A549 (cell line): ENCODE measurements around the gene MAGI2. TPM values are rescaled to one million over a fixed set of nuclear protein-coding genes. Genes with fewer than 3 reads are reported as not detected.

Experiments
- ATAC-seq, 2 experiments: fragments of 200-7000 bp in 1 of 2; fragments of >200 bp in 1 of 2; cut with Nextera tagmentation in 1 of 2; cut with Tn5 transposase in 1 of 2; 3 replicates each; pipeline versions ENCODE4 v1.8.0 to v1.9.1; 2018 to 2020; ENCODE audit warnings: mild to moderate bottlenecking in 1 of 2, moderate library complexity in 1 of 2
- CTCF ChIA-PET: fragments of 300-600 bp; sonication (Branson Sonifier 250); formaldehyde crosslinking; extraction: SDS; loops from one replicate; lab custom pipeline; 2021; ENCODE audit warnings: antibody characterized with exemption, inconsistent platforms; lab: Yijun Ruan, JAX
- POLR2A ChIA-PET: fragments of 350-600 bp; formaldehyde crosslinking; extraction: SDS; loops from one replicate; lab custom pipeline; 2021; ENCODE audit warnings: antibody characterized with exemption, inconsistent platforms; lab: Yijun Ruan, JAX
- DNase-seq, 2 experiments: peaks; one replicate each; pipeline versions ENCODE4 v3.0.0 to v3.0.0-alpha.2; 2011 to 2016; ENCODE audit warnings: low read depth in 1 of 2, low spot score in 1 of 2
- FAIRE-seq: peaks from 2 replicates; lab custom pipeline; 2011; peaks lifted over from hg19 to GRCh38; lab: Jason Lieb, UNC
- H3K27ac ChIP-seq, 2 experiments: fragments of >200 bp; sonication (Bioruptor Twin); formaldehyde crosslinking; 3 replicates each; pipeline ENCODE4 v1.5.1; 2016 to 2017
- H3K4me1 ChIP-seq: fragments of >200 bp; sonication (Bioruptor Twin); formaldehyde crosslinking; 3 replicates; pipeline ENCODE4 v1.6.1; 2016
- H3K4me2 ChIP-seq: fragments of >200 bp; sonication (Bioruptor Twin); formaldehyde crosslinking; 3 replicates; pipeline ENCODE4 v1.6.1; 2016
- H3K4me3 ChIP-seq: fragments of >200 bp; sonication (Bioruptor Twin); formaldehyde crosslinking; 3 replicates; pipeline ENCODE4 v1.5.1; 2016
- H3K9me3 ChIP-seq: fragments of >200 bp; sonication (Bioruptor Twin); formaldehyde crosslinking; 3 replicates; pipeline ENCODE4 v1.6.1; 2016
- CBX2 ChIP-seq: fragments of 200-600 bp; sonication (generic); IDR thresholded peaks from 2 replicates; pipeline ENCODE4 v1.6.1; 2016; ENCODE audit warnings: low read depth, mild to moderate bottlenecking, borderline replicate concordance
- CBX8 ChIP-seq: fragments of 200-600 bp; sonication (generic); IDR thresholded peaks from 2 replicates; pipeline ENCODE4 v1.6.1; 2016
- CEBPB ChIP-seq, 2 experiments: fragments of >200 bp in 1 of 2; sonication (Bioruptor Twin) in 1 of 2; formaldehyde crosslinking in 1 of 2; IDR thresholded peaks; 2 replicates each; pipeline ENCODE4 v1.6.1; 2012 to 2016
- CHD2 ChIP-seq: fragments of 150-350 bp; IDR thresholded peaks from 2 replicates; pipeline ENCODE4 v1.6.1; 2014; ENCODE audit warnings: low read length; ENCODE audit not compliant: partially characterized antibody
- CHD4 ChIP-seq: fragments of 200-600 bp; sonication (generic); IDR thresholded peaks from 2 replicates; pipeline ENCODE4 v1.6.1; 2016; ENCODE audit warnings: antibody characterized with exemption, mild to moderate bottlenecking, borderline replicate concordance
- EP300 ChIP-seq, 2 experiments: fragments of >200 bp; sonication (Bioruptor Twin); formaldehyde crosslinking; IDR thresholded peaks; 2 replicates in 1 of 2; 3 replicates in 1 of 2; pipeline ENCODE4 v1.6.1; 2016 to 2017
- ESRRA ChIP-seq: fragments of 150-350 bp; IDR thresholded peaks from 2 replicates; pipeline ENCODE4 v1.6.1; 2014; ENCODE audit warnings: mild to moderate bottlenecking, low read length, borderline replicate concordance
- FOSB ChIP-seq: fragments of 250-450 bp; sonication (Bioruptor Pico); IDR thresholded peaks from 2 replicates; pipeline ENCODE4 v1.5.0; 2020; ENCODE audit warnings: mild to moderate bottlenecking, moderate library complexity
- FOXS1 ChIP-seq: fragments of 250-450 bp; sonication (Bioruptor Pico); IDR thresholded peaks from 2 replicates; pipeline ENCODE4 v1.5.0; 2020; ENCODE audit warnings: mild to moderate bottlenecking, moderate library complexity
- HOXA7 ChIP-seq: fragments of 250-450 bp; sonication (Bioruptor Pico); IDR thresholded peaks from 2 replicates; pipeline ENCODE4 v1.5.0; 2020; ENCODE audit warnings: mild to moderate bottlenecking, moderate library complexity
- HOXB5 ChIP-seq: fragments of 250-450 bp; sonication (Bioruptor Pico); IDR thresholded peaks from 2 replicates; pipeline ENCODE4 v1.5.0; 2020; ENCODE audit warnings: mild to moderate bottlenecking, moderate library complexity
- JUNB ChIP-seq: fragments of >200 bp; sonication (Bioruptor Twin); formaldehyde crosslinking; IDR thresholded peaks from 2 replicates; pipeline ENCODE4 v1.6.1; 2016
- KDM1A ChIP-seq: fragments of 200-600 bp; sonication (generic); IDR thresholded peaks from 2 replicates; pipeline ENCODE4 v1.6.1; 2016; ENCODE audit warnings: low read depth, mild to moderate bottlenecking
- NPAS2 ChIP-seq: fragments of 250-450 bp; sonication (Bioruptor Pico); IDR thresholded peaks from 2 replicates; pipeline ENCODE4 v1.8.0; 2022; ENCODE audit warnings: mild to moderate bottlenecking, moderate library complexity, borderline replicate concordance
- NR3C1 ChIP-seq: fragments of >200 bp; sonication (Bioruptor Twin); formaldehyde crosslinking; IDR thresholded peaks from 3 replicates; pipeline ENCODE4 v1.6.1; 2017
- RAD21 ChIP-seq, 2 experiments: fragments of >200 bp in 1 of 2; sonication (Bioruptor Twin) in 1 of 2; formaldehyde crosslinking in 1 of 2; IDR thresholded peaks in 1 of 2; conservative IDR thresholded peaks in 1 of 2; 2 replicates in 1 of 2; 3 replicates in 1 of 2; pipeline ENCODE4 v1.6.1; 2012 to 2018; ENCODE audit warnings: inconsistent platforms in 1 of 2
- RARB ChIP-seq: fragments of 250-450 bp; sonication (Bioruptor Pico); IDR thresholded peaks from 2 replicates; pipeline ENCODE4 v1.8.0; 2021; ENCODE audit warnings: mild to moderate bottlenecking, moderate library complexity
- RCOR1 ChIP-seq: fragments of 150-350 bp; IDR thresholded peaks from 2 replicates; pipeline ENCODE4 v1.6.1; 2014; ENCODE audit warnings: antibody characterized with exemption, low read length, low read depth
- RFX5 ChIP-seq: fragments of 450-650 bp; IDR thresholded peaks from 2 replicates; pipeline ENCODE4 v1.7.1; 2014; ENCODE audit warnings: antibody characterized with exemption, mild to moderate bottlenecking, moderate library complexity
- SREBF2 ChIP-seq: fragments of 450-650 bp; IDR thresholded peaks from 2 replicates; pipeline ENCODE4 v1.6.1; 2014; ENCODE audit warnings: mild to moderate bottlenecking, moderate library complexity
- TFCP2L1 ChIP-seq: fragments of 250-450 bp; sonication (Bioruptor Pico); IDR thresholded peaks from 2 replicates; pipeline ENCODE4 v1.5.0; 2021; ENCODE audit warnings: mild to moderate bottlenecking
- ZFP36 ChIP-seq: fragments of 450-650 bp; IDR thresholded peaks from 2 replicates; pipeline ENCODE4 v1.6.1; 2014; ENCODE audit warnings: borderline replicate concordance; ENCODE audit not compliant: partially characterized antibody
- WGBS: methylation state at CpG from one replicate; pipeline ENCODE4 v1.1.6; 2017; ENCODE audit errors: missing lambda C conversion rate; 5-methylcytosine and 5-hydroxymethylcytosine counted together
- polyA plus RNA-seq, 4 experiments: library from polyadenylated mRNA; depleted of rRNA in 3 of 4; stranded (reverse); fragments of >200 nt; fragmentation: RNase III in 1 of 4; extraction: RNeasy Plus Mini Kit Qiagen cat#74134 plus additional on column Dnase treatment in 1 of 4; gene quantifications; 2 replicates in 3 of 4; 3 replicates in 1 of 4; pipeline ENCODE4 v1.2.3, GENCODE V29; 2011 to 2017
- TF ChIP-seq, protein P1 (sequence below): IDR thresholded peaks from 2 replicates; pipeline ENCODE4 v1.6.1; 2012; ENCODE audit warnings: low read depth, borderline replicate concordance
- TF ChIP-seq, protein P2 (sequence below): fragments of 150-350 bp; IDR thresholded peaks from 2 replicates; pipeline ENCODE4 v1.6.1; 2014; ENCODE audit warnings: low read depth, mild to moderate bottlenecking, low read length
- TF ChIP-seq, protein P3 (sequence below): fragments of >200 bp; sonication (Bioruptor Twin); formaldehyde crosslinking; IDR thresholded peaks from 3 replicates; pipeline ENCODE4 v1.5.1; 2016

MAGI2 gene
- polyA plus RNA-seq, 2 of the 4 experiments (the other 2 are of a cell fraction) = 0.48 to 0.81 TPM

DNA sequence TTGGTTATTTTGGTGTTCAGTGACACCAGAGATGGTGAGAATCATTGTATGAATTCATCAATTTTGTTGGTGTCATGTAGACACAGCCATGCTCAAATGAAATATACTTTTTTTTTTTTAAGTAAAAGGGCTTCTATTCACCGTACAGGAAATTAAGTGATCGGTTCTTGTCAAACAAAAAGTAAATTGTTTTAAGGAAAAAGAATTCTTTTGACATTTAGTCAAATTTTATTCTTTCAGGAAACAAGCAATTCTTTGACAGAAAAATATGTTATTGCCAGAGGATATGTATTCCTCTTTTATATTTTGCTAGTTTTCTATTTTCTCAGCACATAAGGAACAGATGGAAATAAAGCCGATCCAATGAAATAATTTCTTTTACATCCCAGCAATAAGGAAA lies 551.9 kb downstream of the MAGI2 start:
- no peaks in the 10 kb centered on the region for H3K9me3 ChIP-seq
- no peak for TF ChIP-seq RARB
- TF ChIP-seq CBX8 = no peak
- TF ChIP-seq NPAS2 (CRISPR knock-in tag) = no peak
- TF ChIP-seq FOXS1 (CRISPR knock-in tag) = no peak
- no peak for TF ChIP-seq SREBF2
- TF ChIP-seq RFX5 = no peak
- TF ChIP-seq HOXA7 = no peak
- no peak for TF ChIP-seq KDM1A
- FAIRE-seq (no peak), ATAC-seq (no peak), DNase-seq (no peak)
- ChIA-PET CTCF (no interaction called here), POLR2A (no interaction called here)
- no peak overlapping the region for H3K27ac ChIP-seq
- H3K4me3 ChIP-seq = no peak overlapping the region
- no peaks in the 10 kb centered on the region for H3K4me1 ChIP-seq
- no peak overlapping the region for H3K4me2 ChIP-seq
- WGBS = 81% methylated on average over 3 of the region's 3 CpGs

DNA sequence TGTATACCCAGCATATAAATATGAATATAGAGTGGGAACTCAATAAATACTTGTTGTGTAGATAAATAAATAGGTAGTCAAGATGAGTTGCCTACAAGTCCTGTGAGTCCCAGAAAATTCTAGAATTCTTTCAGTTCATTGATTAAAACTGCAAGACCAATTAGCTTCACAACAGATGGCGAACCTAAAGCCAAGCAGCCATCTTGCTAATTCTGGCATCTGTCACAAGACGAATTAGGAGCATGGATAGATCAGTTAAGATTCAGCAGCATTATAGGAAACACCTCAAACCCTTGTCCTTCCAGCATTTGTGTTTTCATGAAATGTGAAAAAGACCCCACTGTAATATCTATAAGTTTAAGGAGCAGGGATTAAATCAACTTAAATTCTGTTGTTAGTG lies 552.7 kb downstream of the MAGI2 start:
- WGBS = 39% methylated on average over 2 of the region's 2 CpGs
- ChIA-PET POLR2A (no interaction called here), CTCF (no interaction called here)
- TF ChIP-seq, protein P1, sequence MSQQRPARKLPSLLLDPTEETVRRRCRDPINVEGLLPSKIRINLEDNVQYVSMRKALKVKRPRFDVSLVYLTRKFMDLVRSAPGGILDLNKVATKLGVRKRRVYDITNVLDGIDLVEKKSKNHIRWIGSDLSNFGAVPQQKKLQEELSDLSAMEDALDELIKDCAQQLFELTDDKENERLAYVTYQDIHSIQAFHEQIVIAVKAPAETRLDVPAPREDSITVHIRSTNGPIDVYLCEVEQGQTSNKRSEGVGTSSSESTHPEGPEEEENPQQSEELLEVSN = no peak
- TF ChIP-seq CHD2 (no peak), FOSB (no peak), EP300 (IDR thresholded peaks at IDR 0.05) (no peak), TFCP2L1 (CRISPR knock-in tag) (no peak), ZFP36 (no peak), FOXS1 (CRISPR knock-in tag) (no peak), NR3C1 (no peak), CBX2 (no peak), CBX8 (no peak), ESRRA (no peak), CHD4 (no peak), CEBPB (IDR thresholded peaks at IDR 0.05) (no peak), RCOR1 (no peak), JUNB (no peak), HOXB5 (CRISPR knock-in tag) (no peak), RAD21 (conservative IDR thresholded peaks at IDR 0.05 in 1 of 2, IDR thresholded peaks at IDR 0.05 in 1 of 2) (no peak)
- TF ChIP-seq, protein P2, sequence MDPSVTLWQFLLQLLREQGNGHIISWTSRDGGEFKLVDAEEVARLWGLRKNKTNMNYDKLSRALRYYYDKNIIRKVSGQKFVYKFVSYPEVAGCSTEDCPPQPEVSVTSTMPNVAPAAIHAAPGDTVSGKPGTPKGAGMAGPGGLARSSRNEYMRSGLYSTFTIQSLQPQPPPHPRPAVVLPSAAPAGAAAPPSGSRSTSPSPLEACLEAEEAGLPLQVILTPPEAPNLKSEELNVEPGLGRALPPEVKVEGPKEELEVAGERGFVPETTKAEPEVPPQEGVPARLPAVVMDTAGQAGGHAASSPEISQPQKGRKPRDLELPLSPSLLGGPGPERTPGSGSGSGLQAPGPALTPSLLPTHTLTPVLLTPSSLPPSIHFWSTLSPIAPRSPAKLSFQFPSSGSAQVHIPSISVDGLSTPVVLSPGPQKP = no peak
- TF ChIP-seq, protein P3, sequence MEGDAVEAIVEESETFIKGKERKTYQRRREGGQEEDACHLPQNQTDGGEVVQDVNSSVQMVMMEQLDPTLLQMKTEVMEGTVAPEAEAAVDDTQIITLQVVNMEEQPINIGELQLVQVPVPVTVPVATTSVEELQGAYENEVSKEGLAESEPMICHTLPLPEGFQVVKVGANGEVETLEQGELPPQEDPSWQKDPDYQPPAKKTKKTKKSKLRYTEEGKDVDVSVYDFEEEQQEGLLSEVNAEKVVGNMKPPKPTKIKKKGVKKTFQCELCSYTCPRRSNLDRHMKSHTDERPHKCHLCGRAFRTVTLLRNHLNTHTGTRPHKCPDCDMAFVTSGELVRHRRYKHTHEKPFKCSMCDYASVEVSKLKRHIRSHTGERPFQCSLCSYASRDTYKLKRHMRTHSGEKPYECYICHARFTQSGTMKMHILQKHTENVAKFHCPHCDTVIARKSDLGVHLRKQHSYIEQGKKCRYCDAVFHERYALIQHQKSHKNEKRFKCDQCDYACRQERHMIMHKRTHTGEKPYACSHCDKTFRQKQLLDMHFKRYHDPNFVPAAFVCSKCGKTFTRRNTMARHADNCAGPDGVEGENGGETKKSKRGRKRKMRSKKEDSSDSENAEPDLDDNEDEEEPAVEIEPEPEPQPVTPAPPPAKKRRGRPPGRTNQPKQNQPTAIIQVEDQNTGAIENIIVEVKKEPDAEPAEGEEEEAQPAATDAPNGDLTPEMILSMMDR = no peak
- DNase-seq (no peak), ATAC-seq (no peak), FAIRE-seq (no peak)
- Histone ChIP-seq H3K4me2 (no peak overlapping the region), H3K4me1 (no peaks in the 10 kb centered on the region), H3K9me3 (no peaks in the 10 kb centered on the region), H3K4me3 (no peak overlapping the region), H3K27ac (no peak overlapping the region)
